Dermis microvascular lymphatic vessel endothelial cell (primary cell): ENCODE measurements around the gene ZC3H12A. TPM values are rescaled to one million over a fixed set of nuclear protein-coding genes. Genes with fewer than 3 reads are reported as not detected.

Source experiments
- total RNA-seq: library from RNA; depleted of rRNA; stranded (reverse); fragments of >200 nt; gene quantifications from 2 replicates; pipeline ENCODE4 v1.2.1, GENCODE V29; 2014

The ZC3H12A gene
- total RNA-seq, 1 donor from 2014 or later, result 1.9 TPM

Other genes starting within 250 kb of the ZC3H12A start
- 34.1 and 39.4 TPM in 2 replicates for gene MEAF6, start 40.2 kb downstream of the ZC3H12A start, total RNA-seq
- gene SNIP1, start 79.7 kb downstream of the ZC3H12A start, total RNA-seq, result 10.1 and 16.2 TPM in 2 replicates
- 0.26 and 0.51 TPM in 2 replicates for gene DNALI1, start 82.4 kb downstream of the ZC3H12A start, total RNA-seq
- 50.6 and 61.4 TPM in 2 replicates for gene GNL2, start 121.4 kb downstream of the ZC3H12A start, total RNA-seq
- gene RSPO1, start 160.3 kb downstream of the ZC3H12A start, total RNA-seq, result not detected in 2 replicates
- gene CDCA8, start 217.9 kb downstream of the ZC3H12A start, total RNA-seq, result 3.0 and 8.1 TPM in 2 replicates